ENCODE measurements around the gene CD33. TPM values are rescaled to one million over a fixed set of nuclear protein-coding genes. Genes with fewer than 3 reads are reported as not detected.

CD33 gene
- total RNA-seq, 1 donor from 2014 or later, result not detected

DNA sequence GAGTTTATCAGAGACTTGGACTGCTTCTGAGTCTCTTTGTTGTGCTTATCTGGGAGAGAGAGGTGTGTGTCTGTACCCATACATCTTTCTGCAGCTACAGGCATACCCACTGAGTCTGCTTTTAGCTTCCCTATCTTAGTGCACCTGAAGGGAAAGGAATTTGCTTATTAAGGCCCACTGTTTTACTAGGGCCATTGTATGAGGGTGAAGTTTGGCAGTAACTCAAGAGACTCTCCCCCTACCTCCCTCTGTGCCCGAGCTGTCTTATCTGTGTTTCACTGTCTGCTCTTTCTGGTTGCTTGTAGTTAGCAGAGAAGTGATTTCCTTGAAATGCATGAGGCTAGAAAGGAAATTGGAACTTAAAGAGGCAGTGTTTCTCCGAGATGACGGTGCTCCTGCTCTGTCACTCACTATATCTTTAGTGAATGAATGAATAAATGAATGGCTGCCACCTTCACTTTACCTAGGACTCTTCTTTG is 678 bp upstream of the CD33 start:
- TF ChIP-seq, protein P1, sequence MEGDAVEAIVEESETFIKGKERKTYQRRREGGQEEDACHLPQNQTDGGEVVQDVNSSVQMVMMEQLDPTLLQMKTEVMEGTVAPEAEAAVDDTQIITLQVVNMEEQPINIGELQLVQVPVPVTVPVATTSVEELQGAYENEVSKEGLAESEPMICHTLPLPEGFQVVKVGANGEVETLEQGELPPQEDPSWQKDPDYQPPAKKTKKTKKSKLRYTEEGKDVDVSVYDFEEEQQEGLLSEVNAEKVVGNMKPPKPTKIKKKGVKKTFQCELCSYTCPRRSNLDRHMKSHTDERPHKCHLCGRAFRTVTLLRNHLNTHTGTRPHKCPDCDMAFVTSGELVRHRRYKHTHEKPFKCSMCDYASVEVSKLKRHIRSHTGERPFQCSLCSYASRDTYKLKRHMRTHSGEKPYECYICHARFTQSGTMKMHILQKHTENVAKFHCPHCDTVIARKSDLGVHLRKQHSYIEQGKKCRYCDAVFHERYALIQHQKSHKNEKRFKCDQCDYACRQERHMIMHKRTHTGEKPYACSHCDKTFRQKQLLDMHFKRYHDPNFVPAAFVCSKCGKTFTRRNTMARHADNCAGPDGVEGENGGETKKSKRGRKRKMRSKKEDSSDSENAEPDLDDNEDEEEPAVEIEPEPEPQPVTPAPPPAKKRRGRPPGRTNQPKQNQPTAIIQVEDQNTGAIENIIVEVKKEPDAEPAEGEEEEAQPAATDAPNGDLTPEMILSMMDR (IDR thresholded peaks at IDR 0.05; ENCODE audit: unreplicated experiment), result no peak
- Mint-ChIP-seq H3K36me3 (no peaks in the 10 kb centered on the region), H3K4me1 (no peaks in the 10 kb centered on the region), H3K9me3 (no peaks in the 10 kb centered on the region), H3K27ac (no peak overlapping the region), H3K27me3 (ENCODE audit: low read depth) (peaks cover 33% of the 10 kb centered on the region), H3K4me3 (no peak overlapping the region)
- DNase-seq (ENCODE audit: low spot score in 2 of 2, unreplicated experiment in 2 of 2), result no peak

DNA sequence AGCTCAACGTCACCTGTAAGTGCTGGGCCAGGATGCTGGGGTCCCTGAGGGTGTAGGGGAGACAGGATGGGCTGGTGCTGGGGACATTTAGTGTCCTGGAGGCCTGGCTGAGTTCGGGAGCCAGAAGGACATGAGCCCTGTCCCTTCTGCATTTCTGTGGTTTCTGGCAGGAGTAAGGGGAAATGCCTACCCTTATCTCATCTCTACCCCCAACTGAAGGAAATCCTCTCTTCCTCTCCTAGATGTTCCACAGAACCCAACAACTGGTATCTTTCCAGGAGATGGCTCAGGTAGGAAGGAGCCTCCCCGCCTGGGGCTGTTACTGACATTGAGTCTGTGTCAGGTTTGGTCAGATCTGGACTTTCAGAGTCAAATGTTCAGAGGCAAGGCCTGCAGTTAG is 1.2 kb downstream of the CD33 start:
- Mint-ChIP-seq H3K9me3 (no peaks in the 10 kb centered on the region), H3K4me1 (no peaks in the 10 kb centered on the region), H3K36me3 (no peaks in the 10 kb centered on the region), H3K27ac (no peak overlapping the region), H3K4me3 (no peak overlapping the region), H3K27me3 (ENCODE audit: low read depth) (peaks cover 25% of the 10 kb centered on the region)
- no peak for DNase-seq (ENCODE audit: low spot score in 2 of 2, unreplicated experiment in 2 of 2)
- TF ChIP-seq, protein P1 (IDR thresholded peaks at IDR 0.05; ENCODE audit: unreplicated experiment), result no peak

- Mint-ChIP-seq H3K9me3 (peaks cover 4% of the 10 kb centered on the region), H3K36me3 (no peaks in the 10 kb centered on the region), H3K27ac (no peak overlapping the region), H3K4me3 (no peak overlapping the region), H3K4me1 (no peaks in the 10 kb centered on the region), H3K27me3 (ENCODE audit: low read depth) (peaks cover 22% of the 10 kb centered on the region)
- DNase-seq (ENCODE audit: low spot score in 2 of 2, unreplicated experiment in 2 of 2), result no peak
- TF ChIP-seq, protein P1 (IDR thresholded peaks at IDR 0.05; ENCODE audit: unreplicated experiment), result no peak
Measured at GRCh38 chr19:51227326-51227725, 2.4 kb downstream of the CD33 start.

DNA sequence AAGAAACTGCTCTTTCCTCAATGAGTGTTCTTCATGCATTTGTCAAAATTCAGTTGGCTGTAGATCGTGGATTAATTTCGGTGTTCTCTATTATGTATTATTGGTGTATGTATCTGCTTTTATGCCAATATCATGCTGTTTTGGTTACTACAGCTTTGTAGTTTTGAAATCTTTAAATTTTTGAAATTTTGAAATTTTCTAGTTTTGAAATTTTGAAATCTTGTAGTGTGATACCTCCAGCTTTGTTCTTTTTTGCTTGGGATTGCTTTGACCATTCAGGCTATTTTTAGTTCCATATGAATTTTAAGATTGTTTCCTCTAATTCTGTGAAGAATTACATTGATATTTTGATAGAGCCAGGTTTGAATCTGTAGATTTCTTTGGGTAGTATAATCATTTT is 3.1 kb downstream of the CD33 start:
- peaks cover 8% of the 10 kb centered on the region for H3K9me3 Mint-ChIP-seq

DNA sequence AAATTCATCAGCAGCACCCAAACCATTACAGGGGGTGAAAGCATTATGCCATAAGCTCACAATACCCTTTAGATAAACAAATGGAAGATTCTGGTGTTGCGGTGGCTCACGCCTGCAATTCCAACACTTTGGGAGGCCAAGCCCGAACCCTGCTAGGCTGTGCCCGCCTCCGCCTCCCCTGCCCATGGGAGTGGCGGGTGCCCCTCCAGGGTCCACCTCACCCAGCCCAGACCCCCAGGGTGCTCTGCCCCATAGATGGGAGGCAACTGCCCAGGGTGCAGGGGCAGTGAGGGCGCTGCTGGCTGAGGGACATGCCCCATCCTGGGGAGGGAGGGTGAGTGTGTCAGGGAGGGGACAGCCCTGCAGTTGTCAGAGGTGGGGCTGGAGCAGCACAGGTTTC is 16.0 kb downstream of the CD33 start:
- TF ChIP-seq, protein P1 (IDR thresholded peaks at IDR 0.05; ENCODE audit: unreplicated experiment), result no peak
- Mint-ChIP-seq H3K4me3 (no peak overlapping the region), H3K36me3 (no peaks in the 10 kb centered on the region), H3K27ac (no peak overlapping the region), H3K27me3 (ENCODE audit: low read depth) (peaks cover 12% of the 10 kb centered on the region), H3K4me1 (no peaks in the 10 kb centered on the region), H3K9me3 (peaks cover 5% of the 10 kb centered on the region)
- DNase-seq (ENCODE audit: low spot score in 2 of 2, unreplicated experiment in 2 of 2), result no peak

More for the DNA sequence above, 3.1 kb downstream of the CD33 start:
- Mint-ChIP-seq H3K27me3 (ENCODE audit: low read depth) (peaks cover 22% of the 10 kb centered on the region), H3K27ac (no peak overlapping the region), H3K4me3 (no peak overlapping the region), H3K4me1 (no peaks in the 10 kb centered on the region), H3K36me3 (no peaks in the 10 kb centered on the region)
- no peak for DNase-seq (ENCODE audit: low spot score in 2 of 2, unreplicated experiment in 2 of 2)
- TF ChIP-seq, protein P1 (IDR thresholded peaks at IDR 0.05; ENCODE audit: unreplicated experiment), result no peak
